GM21367 (cell line): ENCODE measurements around the gene BICRA.
"Not testable (repeated sequence)": the region's sequence is repeated elsewhere in the genome, so short reads cannot be mapped to it uniquely, and the experiment has no call there.

Experiments
- ATAC-seq: cut with Tn5 transposase; IDR thresholded peaks from one replicate; pipeline ENCODE4 v1.9.1; 2021; ENCODE audit not compliant: unreplicated experiment

Gene BICRA

DNA sequence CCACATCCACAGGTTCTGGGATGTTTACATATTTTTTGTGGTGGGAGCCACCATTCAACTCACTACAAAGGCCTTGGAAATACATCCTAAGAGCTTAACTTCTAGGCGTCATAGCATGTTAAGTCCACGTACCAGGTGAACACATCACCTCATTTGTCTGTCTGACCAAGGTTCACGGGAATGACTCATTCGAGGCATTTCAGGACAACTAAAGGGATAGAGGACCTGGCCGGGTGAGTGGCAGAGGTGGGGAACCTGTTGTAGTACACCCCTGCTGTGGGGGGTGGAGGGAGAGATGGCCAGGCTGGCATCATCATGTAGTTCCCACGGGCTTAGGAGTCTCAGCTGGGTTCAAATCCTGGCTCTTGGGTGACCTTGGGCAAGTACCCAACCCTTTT is 51.5 kb downstream of the BICRA start:
- no peak for ATAC-seq

DNA sequence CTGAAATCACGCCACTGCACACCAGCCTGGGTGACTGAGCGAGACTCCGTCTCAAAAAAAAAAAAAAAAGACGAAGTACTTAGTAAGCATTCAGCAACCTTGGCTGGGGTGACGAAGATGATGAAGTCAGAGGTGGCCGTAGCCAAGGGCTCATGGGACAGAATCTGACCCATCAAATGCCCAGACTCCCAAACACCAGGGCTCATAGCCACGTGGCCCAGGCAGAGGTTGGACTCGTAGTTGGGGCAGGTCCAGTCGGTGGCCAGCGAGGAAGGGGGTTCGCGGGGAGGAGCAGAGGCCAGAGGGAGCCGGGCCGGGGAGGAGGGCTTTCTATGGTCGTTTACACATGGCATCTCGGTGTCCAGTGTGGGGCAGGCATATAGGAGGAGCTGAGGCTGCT is 52.2 kb downstream of the BICRA start:
- ATAC-seq = no peak

DNA sequence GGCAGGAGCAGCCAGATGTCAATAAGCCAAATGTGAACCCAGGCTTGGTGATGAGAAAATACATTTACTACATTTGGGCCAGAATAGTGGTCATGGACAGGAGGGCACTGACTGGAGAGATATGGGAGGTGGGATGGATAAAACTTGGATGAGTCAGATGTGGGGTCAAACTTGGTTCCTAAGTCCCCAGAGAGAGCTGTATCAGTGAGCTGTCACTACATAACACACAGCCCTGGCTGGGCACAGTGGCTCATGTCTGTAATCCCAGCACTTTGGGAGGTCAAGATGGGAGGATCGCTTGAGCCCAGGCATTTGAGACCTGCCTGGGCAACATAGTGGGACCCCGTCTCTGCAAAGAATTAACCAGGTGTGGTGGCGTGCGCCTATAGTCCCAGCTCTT is 52.7 kb downstream of the BICRA start:
- no peak for ATAC-seq

DNA sequence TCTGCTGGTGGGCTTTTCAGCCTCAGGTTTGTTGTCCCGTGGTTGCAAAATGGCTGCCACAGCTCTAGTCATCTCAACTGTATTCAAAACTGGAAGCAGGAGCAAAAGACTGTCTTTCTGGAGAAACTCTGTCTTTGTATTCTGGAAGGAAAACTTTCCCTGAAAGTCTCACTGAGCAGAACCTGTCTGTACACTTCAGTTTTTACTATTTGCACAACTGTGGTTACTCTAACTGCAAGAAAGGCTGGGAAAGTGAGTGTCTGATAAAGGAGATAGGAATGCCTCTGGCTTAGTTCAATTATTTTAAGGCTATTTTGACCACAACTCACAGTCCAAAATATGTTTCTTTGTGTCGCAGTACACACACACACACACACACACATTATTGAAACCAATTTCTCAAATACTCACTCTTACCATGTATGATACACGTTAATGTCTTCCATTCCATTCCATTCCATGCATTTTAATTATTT is 54.5 kb downstream of the BICRA start:
- no peak for ATAC-seq

DNA sequence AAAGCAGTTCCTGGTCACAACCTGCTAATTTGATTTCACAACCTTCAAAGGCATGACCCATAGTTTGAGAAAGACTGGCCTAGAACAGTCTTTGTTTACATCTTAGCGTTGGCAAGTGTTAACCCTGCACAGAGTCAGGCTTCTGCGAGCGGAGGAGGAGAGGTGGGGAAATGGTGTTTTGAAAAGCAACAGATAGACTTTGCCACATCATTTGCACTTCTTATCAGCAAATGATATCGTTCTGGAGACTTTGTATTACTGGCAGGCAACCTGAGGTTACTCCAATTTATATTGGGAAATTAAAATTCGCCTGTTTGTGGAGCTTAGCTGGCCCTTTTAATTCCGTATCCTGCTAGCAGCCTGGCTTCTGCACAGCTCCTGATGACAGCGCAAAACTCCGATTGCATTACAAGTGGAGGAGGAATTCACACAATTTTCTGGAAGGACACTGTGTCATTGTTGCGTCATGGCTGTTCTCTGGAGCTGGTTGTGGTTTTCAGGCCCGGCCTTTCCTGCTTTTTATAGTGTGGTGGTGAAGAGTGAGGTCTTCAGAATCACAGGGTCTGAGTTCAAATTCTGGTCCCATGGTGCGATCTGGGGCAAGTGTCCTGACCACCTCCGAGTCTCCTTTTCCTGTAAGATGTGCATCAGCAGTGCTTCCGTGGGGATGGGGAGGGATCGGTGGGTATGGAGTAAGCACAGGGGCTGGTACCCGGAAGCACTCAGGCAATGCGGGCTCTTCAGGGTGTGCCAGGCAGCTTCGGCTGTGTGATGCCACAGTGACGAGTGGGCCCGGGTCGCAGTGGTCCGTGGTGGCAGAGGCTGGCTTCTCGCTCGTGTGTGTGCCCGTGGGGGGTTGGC is 55.2 kb downstream of the BICRA start:
- ATAC-seq = no peak

DNA sequence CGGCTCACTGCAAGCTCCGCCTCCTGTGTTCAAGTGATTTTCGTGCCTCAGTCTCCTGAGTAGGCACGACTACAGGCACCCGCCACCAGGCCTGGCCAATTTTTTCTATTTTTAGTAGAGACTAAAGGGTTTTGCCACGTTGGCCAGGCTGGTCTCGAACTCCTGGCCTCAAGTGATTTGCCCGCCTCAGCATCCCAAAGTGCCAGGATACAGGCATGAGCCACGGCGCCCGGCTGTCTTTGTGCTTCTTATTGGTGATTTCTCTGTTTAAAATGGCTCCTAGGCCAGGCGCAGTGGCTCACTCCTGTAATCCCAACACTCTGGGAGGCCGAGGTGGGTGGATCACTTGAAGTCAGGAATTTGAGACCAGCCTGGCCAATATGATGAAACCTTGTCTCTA is 59.6 kb downstream of the BICRA start:
- ATAC-seq = not testable (repeated sequence)

DNA sequence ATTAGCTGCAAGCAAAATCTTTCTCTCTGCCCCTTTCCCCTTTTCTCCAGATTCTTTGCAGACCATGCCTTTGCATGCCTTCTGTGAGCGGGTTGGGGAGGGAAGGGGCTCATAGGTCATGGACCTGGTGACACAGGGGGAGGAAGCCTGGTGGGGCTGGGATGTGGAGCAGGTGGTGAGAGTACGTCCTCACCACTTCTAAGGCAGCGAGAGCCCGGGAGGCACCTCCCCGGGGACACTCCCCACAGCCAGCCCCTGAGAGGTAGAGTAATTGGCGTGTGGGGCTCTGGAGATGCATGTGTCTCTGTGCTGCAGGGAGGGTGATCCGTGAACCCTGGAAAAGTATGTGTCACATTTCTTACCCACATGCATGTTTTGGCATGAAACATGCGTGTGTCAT is 61.8 kb downstream of the BICRA start:
- ATAC-seq = no peak

DNA sequence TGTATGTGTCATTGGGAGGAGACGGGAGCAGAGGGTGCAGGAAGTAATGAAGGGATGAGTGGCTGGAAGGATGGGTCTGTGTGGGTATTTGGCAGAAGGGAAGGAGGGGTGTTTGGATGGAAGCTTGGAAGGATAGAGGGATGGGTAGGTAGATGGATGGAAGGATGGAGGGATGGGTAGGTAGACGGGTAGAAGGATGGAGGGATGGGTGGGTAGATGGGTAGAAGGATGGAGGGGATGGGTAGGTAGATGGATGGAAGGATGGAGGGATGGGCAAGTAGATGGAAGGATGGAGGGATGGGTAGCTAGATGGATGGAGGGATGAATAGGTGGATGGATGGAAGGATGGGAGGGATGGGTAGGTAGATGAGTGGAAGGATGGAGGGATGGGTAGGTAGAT is 62.6 kb downstream of the BICRA start:
- ATAC-seq = no peak

DNA sequence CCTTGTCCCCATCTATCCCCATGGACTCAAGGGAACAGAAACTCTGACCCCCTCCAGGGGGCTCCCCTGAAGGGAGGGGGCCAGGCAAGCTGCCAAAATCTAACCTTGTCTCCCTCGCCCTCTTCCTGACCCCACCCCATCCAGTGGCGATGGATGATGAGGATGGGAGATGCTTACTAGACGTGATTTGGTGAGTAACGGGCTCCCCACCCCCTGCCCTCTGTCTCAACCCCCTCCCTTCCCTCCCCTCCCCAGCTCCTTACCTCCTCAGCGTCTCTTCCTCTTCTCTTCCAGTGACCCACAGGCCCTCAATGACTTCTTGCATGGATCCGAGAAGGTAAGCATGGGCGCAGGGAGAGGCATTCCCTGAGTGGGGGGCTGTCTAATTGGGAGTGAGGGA is 64.5 kb downstream of the BICRA start:
- ATAC-seq = no peak

DNA sequence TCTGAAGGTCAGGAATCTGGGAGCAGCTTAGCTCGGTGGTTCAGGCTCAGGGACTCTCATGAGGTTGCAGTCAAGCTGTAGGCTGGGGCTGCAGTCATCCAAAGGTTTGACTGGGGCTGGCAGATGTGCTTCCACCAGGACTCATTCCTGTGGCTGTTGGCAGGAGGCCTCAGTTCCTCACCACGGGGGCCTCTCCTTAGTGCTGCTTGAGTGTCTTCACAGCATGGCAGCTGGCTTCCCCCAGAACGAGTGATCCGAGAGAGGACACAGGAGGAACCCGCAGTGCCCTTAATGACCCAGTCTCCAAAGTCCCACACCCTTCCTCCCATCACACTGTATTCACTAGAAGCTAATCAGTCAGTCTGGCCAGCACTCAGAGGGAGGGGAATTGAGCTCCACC is 65.6 kb downstream of the BICRA start:
- no peak for ATAC-seq

DNA sequence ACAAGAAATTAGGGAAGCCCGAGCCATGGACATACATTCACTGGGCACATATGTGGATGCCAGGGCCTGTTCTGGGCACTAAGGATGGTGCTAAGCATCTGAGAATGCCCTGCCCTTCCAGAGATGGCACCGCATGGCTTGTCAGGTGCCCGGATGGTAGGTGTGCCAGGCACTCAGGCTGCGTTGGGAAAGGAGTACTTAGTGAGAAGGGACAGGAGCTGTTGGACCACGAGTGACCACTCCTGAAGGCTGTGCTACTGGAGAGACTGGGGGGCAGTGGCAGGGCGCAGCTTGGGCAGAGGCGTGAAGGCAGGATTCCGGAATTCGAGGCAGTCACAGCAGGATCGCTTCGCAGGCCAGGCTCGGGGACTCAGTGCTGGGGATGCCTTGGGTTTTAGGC is 66.3 kb downstream of the BICRA start:
- no peak for ATAC-seq

DNA sequence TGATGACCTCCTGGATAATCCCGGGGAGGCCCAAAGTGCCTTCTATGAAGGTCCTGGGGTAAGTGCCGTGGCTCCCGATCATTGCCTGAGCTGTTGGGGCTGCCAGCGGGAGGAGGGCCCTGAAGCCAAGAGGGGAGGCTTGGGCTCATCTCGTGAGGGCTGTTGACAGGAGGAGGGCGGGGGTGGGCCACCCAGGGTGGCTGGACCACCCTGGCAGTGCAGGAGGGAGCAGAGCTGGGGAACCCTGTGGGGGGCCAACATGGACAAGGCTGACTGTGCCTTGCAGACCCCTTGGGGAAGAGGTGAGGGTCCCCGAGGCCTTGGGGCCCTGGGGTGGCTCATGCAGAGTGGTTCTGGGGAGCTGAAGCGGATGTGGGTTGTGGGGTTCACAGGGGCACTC is 66.9 kb downstream of the BICRA start:
- ATAC-seq = no peak

DNA sequence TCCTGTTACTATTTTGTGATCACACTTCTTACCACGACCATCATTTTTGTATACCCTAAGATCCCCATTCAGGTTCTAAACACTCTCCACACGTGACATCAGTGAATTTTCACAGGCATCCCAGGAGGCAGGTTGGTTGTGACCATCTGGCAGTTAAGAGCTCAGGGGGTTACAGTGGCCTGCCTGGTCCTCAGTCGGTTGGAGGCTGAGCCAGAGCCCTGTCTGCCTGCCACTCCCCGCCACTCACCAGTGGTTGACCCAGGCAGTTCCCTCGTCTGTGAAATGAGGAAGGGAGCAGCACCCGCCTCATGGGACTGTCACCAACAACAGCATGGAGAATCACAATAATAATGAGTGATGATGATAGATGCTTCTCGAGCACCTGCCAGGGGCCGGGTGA is 67.9 kb downstream of the BICRA start:
- ATAC-seq = no peak

DNA sequence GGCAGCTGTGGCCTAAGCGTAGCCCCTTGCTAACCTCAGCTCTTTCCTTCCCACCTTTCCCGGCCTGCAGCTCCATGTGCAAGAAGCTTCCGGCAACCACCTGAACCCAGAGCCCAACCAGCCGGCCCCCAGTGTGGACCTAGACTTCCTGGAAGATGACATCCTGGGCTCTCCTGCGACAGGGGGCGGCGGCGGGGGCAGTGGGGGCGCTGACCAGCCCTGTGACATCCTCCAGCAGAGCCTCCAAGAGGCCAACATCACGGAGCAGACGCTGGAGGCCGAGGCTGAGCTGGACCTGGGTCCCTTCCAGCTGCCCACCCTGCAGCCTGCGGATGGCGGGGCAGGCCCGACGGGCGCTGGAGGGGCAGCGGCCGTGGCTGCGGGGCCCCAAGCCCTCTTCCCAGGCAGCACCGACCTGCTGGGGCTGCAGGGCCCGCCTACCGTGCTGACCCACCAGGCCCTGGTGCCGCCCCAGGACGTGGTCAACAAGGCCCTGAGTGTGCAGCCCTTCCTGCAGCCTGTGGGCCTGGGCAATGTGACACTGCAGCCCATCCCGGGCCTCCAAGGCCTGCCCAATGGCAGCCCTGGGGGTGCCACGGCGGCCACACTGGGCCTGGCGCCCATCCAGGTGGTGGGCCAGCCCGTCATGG is 70.4 kb downstream of the BICRA start:
- no peak for ATAC-seq

DNA sequence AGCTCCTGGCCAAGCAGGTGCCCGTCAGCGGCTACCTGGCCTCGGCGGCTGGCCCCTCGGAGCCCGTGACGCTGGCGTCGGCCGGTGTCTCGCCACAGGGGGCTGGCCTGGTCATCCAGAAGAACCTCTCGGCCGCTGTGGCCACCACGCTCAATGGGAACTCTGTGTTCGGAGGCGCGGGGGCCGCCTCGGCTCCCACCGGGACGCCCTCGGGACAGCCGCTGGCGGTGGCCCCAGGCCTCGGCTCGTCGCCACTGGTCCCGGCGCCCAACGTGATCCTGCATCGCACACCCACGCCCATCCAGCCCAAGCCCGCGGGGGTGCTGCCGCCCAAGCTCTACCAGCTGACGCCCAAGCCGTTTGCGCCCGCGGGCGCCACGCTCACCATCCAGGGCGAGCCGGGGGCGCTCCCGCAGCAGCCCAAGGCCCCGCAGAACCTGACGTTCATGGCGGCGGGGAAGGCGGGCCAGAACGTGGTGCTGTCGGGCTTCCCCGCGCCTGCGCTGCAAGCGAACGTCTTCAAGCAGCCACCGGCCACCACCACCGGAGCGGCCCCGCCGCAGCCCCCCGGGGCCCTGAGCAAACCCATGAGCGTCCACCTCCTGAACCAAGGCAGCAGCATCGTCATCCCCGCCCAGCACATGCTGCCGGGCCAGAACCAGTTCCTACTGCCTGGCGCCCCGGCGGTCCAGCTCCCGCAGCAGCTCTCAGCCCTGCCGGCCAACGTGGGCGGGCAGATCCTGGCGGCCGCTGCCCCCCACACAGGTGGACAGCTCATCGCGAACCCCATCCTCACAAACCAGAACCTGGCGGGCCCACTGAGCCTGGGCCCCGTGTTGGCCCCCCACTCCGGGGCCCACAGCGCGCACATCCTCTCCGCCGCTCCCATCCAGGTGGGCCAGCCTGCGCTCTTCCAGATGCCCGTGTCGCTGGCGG is 71.3 kb downstream of the BICRA start:
- ATAC-seq = no peak

DNA sequence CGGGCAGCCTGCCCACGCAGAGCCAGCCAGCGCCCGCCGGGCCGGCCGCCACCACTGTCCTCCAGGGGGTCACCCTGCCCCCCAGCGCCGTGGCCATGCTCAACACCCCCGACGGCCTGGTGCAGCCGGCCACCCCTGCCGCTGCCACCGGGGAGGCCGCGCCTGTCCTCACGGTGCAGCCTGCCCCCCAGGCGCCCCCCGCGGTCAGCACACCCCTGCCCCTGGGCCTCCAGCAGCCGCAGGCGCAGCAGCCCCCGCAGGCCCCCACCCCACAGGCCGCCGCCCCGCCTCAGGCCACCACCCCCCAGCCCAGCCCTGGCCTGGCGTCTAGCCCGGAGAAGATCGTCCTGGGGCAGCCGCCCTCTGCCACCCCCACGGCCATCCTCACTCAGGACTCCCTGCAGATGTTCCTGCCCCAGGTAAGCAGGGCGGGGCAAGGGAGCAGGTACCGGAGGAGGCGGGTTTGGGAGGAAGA is 72.0 kb downstream of the BICRA start:
- no peak for ATAC-seq

DNA sequence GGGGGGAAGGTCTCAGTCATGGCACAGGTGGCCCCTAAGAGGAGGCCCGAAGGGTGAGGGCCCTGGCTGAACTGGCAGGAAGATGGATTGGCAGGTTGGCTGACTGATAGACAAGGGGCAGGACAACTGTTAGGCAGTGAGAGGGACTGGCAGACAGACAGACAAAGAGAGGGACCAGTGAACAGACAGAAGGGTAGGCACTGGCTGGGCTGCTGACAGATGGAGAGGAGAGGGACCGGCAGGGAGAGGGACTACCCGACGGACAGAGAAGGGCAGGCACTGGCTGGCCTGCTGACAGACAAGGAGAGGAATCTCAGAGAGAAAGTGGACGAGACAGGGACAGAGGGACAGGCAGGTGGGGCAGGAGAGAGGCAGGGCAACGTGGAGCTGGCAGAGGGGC is 72.5 kb downstream of the BICRA start:
- ATAC-seq = no peak

DNA sequence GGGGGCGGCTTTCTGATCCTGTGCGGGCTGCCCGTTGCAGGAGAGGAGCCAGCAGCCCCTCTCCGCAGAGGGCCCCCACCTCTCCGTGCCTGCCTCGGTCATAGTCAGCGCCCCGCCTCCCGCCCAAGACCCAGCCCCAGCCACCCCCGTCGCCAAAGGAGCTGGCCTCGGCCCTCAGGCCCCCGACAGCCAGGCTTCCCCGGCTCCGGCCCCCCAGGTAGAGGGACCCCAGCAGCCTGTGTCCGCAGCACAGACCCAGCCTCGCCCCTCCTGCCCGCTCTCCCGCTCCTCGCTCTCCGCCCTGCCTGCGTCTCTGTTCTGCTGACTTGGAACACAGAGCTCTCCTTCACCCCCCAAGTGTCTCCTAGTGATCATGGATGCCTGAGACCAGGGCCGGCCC is 73.0 kb downstream of the BICRA start:
- no peak for ATAC-seq

DNA sequence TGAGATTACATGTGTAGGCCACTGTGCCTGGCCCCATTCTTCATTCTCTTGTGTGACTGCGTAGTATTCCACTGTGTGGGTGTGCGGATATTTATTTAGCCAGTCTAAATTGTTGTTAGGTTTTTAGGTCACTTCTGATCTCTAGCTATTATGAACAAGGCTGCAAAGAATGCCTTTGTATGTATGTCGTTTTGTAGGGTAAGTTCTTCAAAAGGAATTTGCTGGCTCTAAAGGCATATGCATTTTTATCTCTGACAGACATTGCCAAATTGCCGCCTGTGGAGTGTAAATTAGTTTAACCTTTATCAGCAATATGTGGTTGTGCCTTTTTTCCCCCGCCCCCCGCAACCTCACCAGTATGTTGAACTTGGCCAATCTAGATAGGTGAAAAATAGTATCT is 74.0 kb downstream of the BICRA start:
- no peak for ATAC-seq

DNA sequence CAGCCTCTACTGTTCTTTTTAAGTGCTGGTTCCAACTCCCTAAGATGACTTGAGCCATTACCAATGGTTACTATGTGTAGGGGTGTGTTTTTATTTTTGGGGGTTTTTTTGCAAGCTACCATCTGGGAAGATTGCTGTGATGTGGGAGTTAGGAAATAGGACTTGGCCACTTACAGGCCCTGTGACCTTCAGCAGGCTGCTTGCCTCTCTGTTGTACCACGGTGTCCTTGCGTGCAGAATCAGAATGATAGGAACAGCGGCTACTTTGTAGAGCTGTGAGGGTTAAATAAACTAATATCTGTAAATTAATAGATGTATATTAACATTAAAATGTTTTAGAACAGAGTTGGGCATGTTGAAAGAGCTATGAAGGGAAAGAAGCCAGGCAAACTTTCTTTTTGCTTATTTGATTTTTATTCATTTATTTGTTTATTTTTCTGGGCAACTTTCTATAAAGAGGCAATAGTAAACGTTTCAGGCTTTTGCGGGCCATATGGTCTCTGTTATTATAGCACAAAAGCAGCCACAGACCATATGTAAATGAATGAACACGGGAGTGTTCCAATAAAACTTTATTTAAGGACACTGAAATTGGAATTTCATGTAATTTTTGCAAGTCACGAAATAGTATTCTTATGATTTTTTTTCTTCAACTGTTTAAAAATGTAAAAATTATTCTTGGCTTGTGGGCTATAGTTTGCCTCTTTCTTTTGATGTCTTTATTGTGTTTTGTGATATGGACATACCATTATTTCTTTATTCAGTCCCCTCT is 77.9 kb downstream of the BICRA start:
- no peak for ATAC-seq

DNA sequence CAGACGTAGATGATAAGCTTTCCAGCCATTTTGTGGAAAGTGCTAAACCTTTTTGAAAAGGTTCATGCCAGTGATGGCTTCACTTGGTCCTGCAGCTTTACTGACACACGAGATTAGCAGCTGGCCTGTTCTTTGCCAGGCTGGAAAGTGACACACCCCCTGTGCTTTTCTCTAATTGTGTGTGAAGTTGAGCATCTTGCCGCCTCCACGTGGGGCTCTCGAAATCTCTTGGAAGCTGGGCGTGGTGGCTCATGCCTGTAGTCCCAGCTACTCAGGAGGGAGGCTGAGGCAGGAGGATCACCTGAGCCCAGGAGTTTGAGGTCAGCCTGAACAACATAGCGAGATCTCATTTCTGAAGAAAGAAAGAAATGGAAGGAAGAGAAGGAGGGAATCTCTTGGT is 79.0 kb downstream of the BICRA start:
- ATAC-seq = no peak
